ENCODE measurements around the gene C19orf38.

DNA sequence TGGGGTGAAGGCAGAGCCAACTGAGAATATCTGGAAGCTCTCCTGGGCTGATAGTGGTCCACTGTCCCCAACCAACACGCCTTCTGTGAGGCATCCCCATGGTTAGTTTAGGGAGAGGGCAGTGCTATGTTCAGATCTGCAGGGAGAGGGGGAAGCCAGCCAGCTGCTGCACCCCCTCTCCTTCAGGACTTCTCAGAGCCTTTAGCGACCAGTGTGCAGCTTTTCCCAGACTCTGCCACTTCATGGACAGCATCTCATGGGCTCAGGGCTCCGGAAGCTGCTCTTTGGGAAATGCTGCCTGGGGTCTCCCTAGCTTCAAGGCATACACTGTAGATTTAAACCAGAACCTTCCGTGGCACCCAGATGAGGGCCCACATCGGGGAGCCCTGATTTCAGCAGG lies 45.7 kb upstream of the C19orf38 start:
- TF ChIP-seq, protein P1, sequence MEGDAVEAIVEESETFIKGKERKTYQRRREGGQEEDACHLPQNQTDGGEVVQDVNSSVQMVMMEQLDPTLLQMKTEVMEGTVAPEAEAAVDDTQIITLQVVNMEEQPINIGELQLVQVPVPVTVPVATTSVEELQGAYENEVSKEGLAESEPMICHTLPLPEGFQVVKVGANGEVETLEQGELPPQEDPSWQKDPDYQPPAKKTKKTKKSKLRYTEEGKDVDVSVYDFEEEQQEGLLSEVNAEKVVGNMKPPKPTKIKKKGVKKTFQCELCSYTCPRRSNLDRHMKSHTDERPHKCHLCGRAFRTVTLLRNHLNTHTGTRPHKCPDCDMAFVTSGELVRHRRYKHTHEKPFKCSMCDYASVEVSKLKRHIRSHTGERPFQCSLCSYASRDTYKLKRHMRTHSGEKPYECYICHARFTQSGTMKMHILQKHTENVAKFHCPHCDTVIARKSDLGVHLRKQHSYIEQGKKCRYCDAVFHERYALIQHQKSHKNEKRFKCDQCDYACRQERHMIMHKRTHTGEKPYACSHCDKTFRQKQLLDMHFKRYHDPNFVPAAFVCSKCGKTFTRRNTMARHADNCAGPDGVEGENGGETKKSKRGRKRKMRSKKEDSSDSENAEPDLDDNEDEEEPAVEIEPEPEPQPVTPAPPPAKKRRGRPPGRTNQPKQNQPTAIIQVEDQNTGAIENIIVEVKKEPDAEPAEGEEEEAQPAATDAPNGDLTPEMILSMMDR (conservative IDR thresholded peaks at IDR 0.05) = no peak
- TF ChIP-seq ZFX (IDR thresholded peaks at IDR 0.05) = no peak
